Activated CD4-positive, alpha-beta T cell treated with anti-CD3 and anti-CD28 coated beads, Interleukin-2, amount 50 U/mL, for 16 hours (primary cell): Measurements from ENCODE around the gene PARVB.

ENCODE experiments used
- DNase-seq: peaks from one replicate; pipeline ENCODE4 v3.0.0-alpha.2; 2020

PARVB gene

GRCh38 chr22:44116331-44116730 is 92.2 kb downstream of the PARVB start:
- no peak for DNase-seq

- no peak for DNase-seq
Observed at GRCh38 chr22:44116755-44117684, 92.9 kb downstream of the PARVB start.

GRCh38 chr22:44117746-44118145 is 93.6 kb downstream of the PARVB start:
- DNase-seq, result no peak

DNA sequence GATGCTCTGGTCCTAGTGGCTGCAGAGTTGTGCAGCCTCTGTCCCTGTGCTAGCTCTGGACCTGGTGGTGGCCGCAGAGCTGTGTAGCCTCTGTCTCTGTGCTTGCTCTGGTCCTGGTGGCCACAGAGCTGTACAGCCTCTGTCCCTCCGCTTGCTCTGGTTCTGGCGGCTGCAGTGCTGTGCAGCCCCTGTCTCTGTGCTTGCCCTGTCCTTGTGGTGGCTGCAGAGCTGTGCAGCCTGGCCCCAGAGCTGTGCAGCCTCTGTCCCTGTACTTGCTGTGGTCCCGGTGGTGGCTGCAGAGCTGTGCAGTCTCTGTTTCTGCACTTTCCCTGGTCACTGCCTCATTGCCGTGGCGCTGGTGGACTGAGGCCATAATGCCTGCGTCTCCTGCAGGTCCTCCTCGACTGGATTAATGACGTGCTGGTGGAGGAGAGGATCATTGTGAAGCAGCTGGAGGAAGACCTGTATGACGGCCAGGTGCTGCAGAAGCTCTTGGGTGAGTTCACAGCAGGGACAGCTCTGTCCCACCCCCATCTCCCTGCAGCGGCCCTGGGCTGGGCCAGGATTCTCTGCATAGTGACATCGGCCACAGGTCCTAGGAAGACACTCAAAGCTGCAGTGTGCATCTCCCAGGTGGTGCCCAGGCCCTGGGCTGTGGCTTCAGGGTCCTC is 94.7 kb downstream of the PARVB start:
- DNase-seq, result no peak

- no peak for DNase-seq
Observed at GRCh38 chr22:44119669-44120313, 95.7 kb downstream of the PARVB start.

DNA sequence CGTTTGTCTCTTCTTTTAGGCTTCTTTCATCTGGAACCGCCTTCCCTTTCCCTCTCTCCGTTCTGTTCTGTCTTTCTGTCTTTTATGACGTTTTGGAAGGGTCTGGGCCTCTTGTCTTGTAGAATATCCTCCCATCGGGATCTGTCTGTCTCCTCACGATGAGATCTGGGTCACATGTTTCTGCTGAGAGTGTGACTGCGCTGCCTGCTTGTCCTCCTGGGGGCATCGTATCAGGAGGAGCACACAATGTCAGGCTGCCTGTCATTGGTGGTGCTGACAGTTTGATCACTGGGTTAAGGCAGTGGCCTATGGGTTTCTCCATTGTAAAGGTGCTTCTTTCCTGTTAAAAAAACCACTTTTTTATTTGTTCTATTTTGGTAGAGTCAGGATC is 96.2 kb downstream of the PARVB start:
- no peak for DNase-seq

GRCh38 chr22:44125421-44125820 is 101.3 kb downstream of the PARVB start:
- no peak for DNase-seq

DNA sequence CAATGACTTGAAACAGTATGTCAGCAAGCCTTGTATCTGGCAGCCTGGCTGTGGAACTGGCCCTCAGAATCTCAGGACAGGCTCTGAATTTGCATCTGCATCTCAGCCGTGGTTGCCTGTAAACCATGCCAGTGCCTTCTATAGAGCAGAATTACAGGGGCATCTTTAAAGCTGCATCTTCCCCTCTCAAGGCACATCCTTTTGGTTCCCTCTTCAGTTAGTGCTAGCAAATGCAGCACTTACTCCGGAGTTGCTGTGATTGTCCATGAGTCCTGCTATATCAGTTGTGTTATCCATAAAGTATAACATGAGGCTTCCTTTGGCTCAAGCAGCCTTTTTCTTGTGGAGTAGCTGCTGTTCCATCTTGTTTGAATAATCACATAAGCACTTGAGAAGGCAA is 102.7 kb downstream of the PARVB start:
- DNase-seq, result no peak

DNA sequence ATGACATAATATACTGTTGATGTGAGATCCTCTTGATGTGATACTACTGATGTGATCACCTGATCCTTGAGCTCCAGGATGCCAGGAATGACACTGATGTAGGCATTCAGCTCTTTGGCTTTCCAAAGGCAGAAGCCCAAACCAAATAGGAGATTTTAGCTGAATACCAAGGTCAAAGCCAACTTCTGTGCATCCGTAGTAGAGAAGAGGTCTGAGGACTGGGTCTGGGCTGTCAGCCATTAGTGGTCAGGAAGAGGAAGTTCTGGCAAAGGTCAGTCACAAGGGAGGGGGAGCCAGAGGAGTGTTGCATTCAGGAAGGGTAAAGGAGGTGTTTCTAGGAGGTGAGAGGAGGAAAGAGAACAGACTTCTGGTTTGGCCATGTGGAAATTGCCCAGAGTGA is 103.3 kb downstream of the PARVB start:
- DNase-seq, result no peak

- DNase-seq, result no peak
Observed at GRCh38 chr22:44128958-44129618, 105.0 kb downstream of the PARVB start.

GRCh38 chr22:44129619-44129976 is 105.5 kb downstream of the PARVB start:
- DNase-seq, result no peak

GRCh38 chr22:44130076-44130711 is 106.1 kb downstream of the PARVB start:
- DNase-seq, result no peak

- DNase-seq, result no peak
Observed at GRCh38 chr22:44131412-44131811, 107.3 kb downstream of the PARVB start.

GRCh38 chr22:44131989-44132685 is 108.0 kb downstream of the PARVB start:
- DNase-seq, result no peak

- DNase-seq, result no peak
Observed at GRCh38 chr22:44132724-44133123, 108.6 kb downstream of the PARVB start.

- no peak for DNase-seq
Observed at GRCh38 chr22:44133161-44133560, 109.1 kb downstream of the PARVB start.

- no peak for DNase-seq
Observed at GRCh38 chr22:44133901-44134571, 109.9 kb downstream of the PARVB start.

- no peak for DNase-seq
Observed at GRCh38 chr22:44136112-44136511, 112.0 kb downstream of the PARVB start.

GRCh38 chr22:44136786-44137185 is 112.7 kb downstream of the PARVB start:
- DNase-seq, result no peak

- no peak for DNase-seq
Observed at GRCh38 chr22:44137415-44137814, 113.3 kb downstream of the PARVB start.

GRCh38 chr22:44139773-44140172 is 115.7 kb downstream of the PARVB start:
- DNase-seq, result no peak
